Trophoblast cell (in vitro differentiated cells and primary cell): ENCODE measurements around the gene SLC1A3.

Experiments used
- DNase-seq, 2 donors: peaks; one replicate each; pipeline ENCODE4 v3.0.0-alpha.2; 2016
- H2AFZ ChIP-seq: 2 replicates; pipeline ENCODE4 v1.6.1; 2013; ENCODE audit warnings: low read length, moderate library complexity, mild to moderate bottlenecking; ENCODE audit not compliant: insufficient read depth, poor library complexity
- H2AK5ac ChIP-seq: 2 replicates; pipeline ENCODE4 v1.6.1; 2013; ENCODE audit warnings: mild to moderate bottlenecking, low read length
- H2BK120ac ChIP-seq: 2 replicates; pipeline ENCODE4 v1.6.1; 2013; ENCODE audit warnings: low read length, mild to moderate bottlenecking, moderate library complexity; ENCODE audit not compliant: insufficient read depth, poor library complexity
- H2BK12ac ChIP-seq: 2 replicates; pipeline ENCODE4 v1.6.1; 2013; ENCODE audit warnings: mild to moderate bottlenecking, low read length, moderate library complexity
- H2BK5ac ChIP-seq: 2 replicates; pipeline ENCODE4 v1.6.1; 2013; ENCODE audit warnings: low read length, low read depth, moderate library complexity, mild to moderate bottlenecking; ENCODE audit not compliant: poor library complexity
- H3K14ac ChIP-seq: 2 replicates; pipeline ENCODE4 v1.6.1; 2013; ENCODE audit warnings: mild to moderate bottlenecking, low read length
- H3K18ac ChIP-seq: 2 replicates; pipeline ENCODE4 v1.6.1; 2013; ENCODE audit warnings: mild to moderate bottlenecking, low read length
- H3K23ac ChIP-seq: 2 replicates; pipeline ENCODE4 v1.6.1; 2013; ENCODE audit warnings: low read length
- H3K27ac ChIP-seq: 2 replicates; pipeline ENCODE4 v1.5.1; 2013; ENCODE audit warnings: low read depth, mild to moderate bottlenecking, inconsistent platforms, low read length, moderate library complexity
- H3K27me3 ChIP-seq: 2 replicates; pipeline ENCODE4 v1.6.1; 2013; ENCODE audit warnings: inconsistent platforms, mild to moderate bottlenecking, low read length, moderate library complexity; ENCODE audit not compliant: insufficient read depth
- H3K36me3 ChIP-seq, 2 experiments: 1 replicate in 1 of 2; 2 replicates in 1 of 2; pipeline ENCODE4 v1.6.1; 2013; ENCODE audit warnings: low read length in 2 of 2, mild to moderate bottlenecking in 2 of 2, moderate library complexity in 1 of 2; ENCODE audit not compliant: insufficient read depth in 2 of 2, control insufficient read depth in 1 of 2
- H3K4ac ChIP-seq: 2 replicates; pipeline ENCODE4 v1.6.1; 2013; ENCODE audit warnings: low read depth, mild to moderate bottlenecking, low read length, moderate library complexity
- H3K4me1 ChIP-seq, 2 experiments: 1 replicate in 1 of 2; 2 replicates in 1 of 2; pipeline ENCODE4 v1.6.1; 2013; ENCODE audit warnings: low read length in 2 of 2, mild to moderate bottlenecking in 2 of 2, moderate library complexity in 1 of 2; ENCODE audit not compliant: insufficient read depth in 2 of 2, control insufficient read depth in 1 of 2
- H3K4me2 ChIP-seq: 2 replicates; pipeline ENCODE4 v1.6.1; 2013; ENCODE audit warnings: inconsistent platforms, mild to moderate bottlenecking, low read length, moderate library complexity
- H3K4me3 ChIP-seq: 2 replicates; pipeline ENCODE4 v1.5.1; 2013; ENCODE audit warnings: mild to moderate bottlenecking, low read depth, low read length, inconsistent platforms
- H3K79me1 ChIP-seq: one replicate; pipeline ENCODE4 v1.6.1; 2013; ENCODE audit warnings: low read length
- H3K79me2 ChIP-seq: 2 replicates; pipeline ENCODE4 v1.6.1; 2013; ENCODE audit warnings: low read length, mild to moderate bottlenecking; ENCODE audit not compliant: control insufficient read depth, insufficient read depth, poor library complexity
- H3K9ac ChIP-seq: 2 replicates; pipeline ENCODE4 v1.6.1; 2013; ENCODE audit warnings: mild to moderate bottlenecking, low read length
- H3K9me3 ChIP-seq: 2 replicates; pipeline ENCODE4 v1.6.1; 2013; ENCODE audit warnings: low read depth, mild to moderate bottlenecking, control low read depth, inconsistent platforms, low read length; ENCODE audit not compliant: insufficient read depth
- H4K12ac ChIP-seq: 2 replicates; pipeline ENCODE4 v1.6.1; 2013; ENCODE audit warnings: low read depth, mild to moderate bottlenecking, low read length, moderate library complexity
- H4K8ac ChIP-seq: 2 replicates; pipeline ENCODE4 v1.6.1; 2013; ENCODE audit warnings: low read depth, mild to moderate bottlenecking, low read length, moderate library complexity
- H4K91ac ChIP-seq: one replicate; pipeline ENCODE4 v1.6.1; 2013; ENCODE audit warnings: low read depth, mild to moderate bottlenecking, low read length, moderate library complexity
- WGBS: extraction: QIAGEN DNeasy Blood & Tissue Kit; methylation state at CpG from one replicate; pipeline ENCODE4 v1.1.7; 2013; ENCODE audit warnings: missing lambda C conversion rate; ENCODE audit not compliant: insufficient read length, insufficient coverage; ENCODE audit errors: extremely low coverage; 5-methylcytosine and 5-hydroxymethylcytosine counted together

Gene SLC1A3

GRCh38 chr5:36660397-36661049 lies 54.1 kb downstream of the SLC1A3 start:
- Histone ChIP-seq H3K18ac (no peak overlapping the region), H3K79me1 (peaks cover 22% of the 10 kb centered on the region), H3K36me3 (peaks cover 2% of the 10 kb centered on the region in 2 experiments), H3K27me3 (no peaks in the 10 kb centered on the region), H2AFZ (no peak overlapping the region), H3K27ac (peak overlapping the region; percentile 82), H3K79me2 (peaks cover 6% of the 10 kb centered on the region), H2BK5ac (no peak overlapping the region), H4K12ac (no peak overlapping the region), H4K8ac (no peak overlapping the region), H3K9ac (no peak overlapping the region), H3K9me3 (no peaks in the 10 kb centered on the region), H3K4ac (no peak overlapping the region), H3K4me2 (peak overlapping the region; percentile 32), H3K23ac (no peak overlapping the region), H2AK5ac (no peak overlapping the region), H2BK12ac (no peak overlapping the region), H3K4me1 (peaks cover 21 to 29% of the 10 kb centered on the region in 2 experiments), H3K14ac (no peak overlapping the region), H4K91ac (no peak overlapping the region), H3K4me3 (no peak overlapping the region), H2BK120ac (peak overlapping the region; percentile 58)
- WGBS = no CpG with 5 or more reads among the region's 5 CpGs
- peak; percentile 86 to 98 for DNase-seq

- H3K4ac ChIP-seq = peak overlapping the region; percentile 49
- H3K18ac ChIP-seq = peak overlapping the region; percentile 63
- peak overlapping the region; percentile 67 for H4K91ac ChIP-seq
- no peak overlapping the region for H3K4me3 ChIP-seq
- H3K14ac ChIP-seq = peak overlapping the region; percentile 55
- H4K12ac ChIP-seq = no peak overlapping the region
- peak overlapping the region; percentile 71 for H2BK5ac ChIP-seq
- no peak overlapping the region for H3K9ac ChIP-seq
- no peaks in the 10 kb centered on the region for H3K9me3 ChIP-seq
- H2BK120ac ChIP-seq = peak overlapping the region; percentile 80
- DNase-seq = peak; percentile 25 to 63
- no peak overlapping the region for H3K4me2 ChIP-seq
- peaks cover 2% of the 10 kb centered on the region in 2 experiments for H3K36me3 ChIP-seq
- peak overlapping the region; percentile 51 for H4K8ac ChIP-seq
- peak overlapping the region; percentile 75 for H3K27ac ChIP-seq
- no peak overlapping the region for H3K23ac ChIP-seq
- peak overlapping the region; percentile 78 for H2BK12ac ChIP-seq
- H2AK5ac ChIP-seq = peak overlapping the region; percentile 63
- no peak overlapping the region for H2AFZ ChIP-seq
- WGBS = no CpG with 5 or more reads among the region's 8 CpGs
- H3K27me3 ChIP-seq = no peaks in the 10 kb centered on the region
- peaks cover 21 to 32% of the 10 kb centered on the region in 2 experiments for H3K4me1 ChIP-seq
- H3K79me1 ChIP-seq = peaks cover 23% of the 10 kb centered on the region
- H3K79me2 ChIP-seq = peaks cover 6% of the 10 kb centered on the region
Measured at GRCh38 chr5:36661456-36662220, 55.2 kb downstream of the SLC1A3 start.

- H3K4ac ChIP-seq = peak overlapping the region; percentile 9
- peak overlapping the region; percentile 67 for H4K91ac ChIP-seq
- H3K27me3 ChIP-seq = no peaks in the 10 kb centered on the region
- H4K8ac ChIP-seq = peak overlapping the region; percentile 51
- peak overlapping the region; percentile 28 for H3K14ac ChIP-seq
- H3K9ac ChIP-seq = no peak overlapping the region
- H3K4me3 ChIP-seq = no peak overlapping the region
- peaks cover 6% of the 10 kb centered on the region for H3K79me2 ChIP-seq
- H3K4me1 ChIP-seq = peaks cover 21 to 32% of the 10 kb centered on the region in 2 experiments
- peaks cover 2% of the 10 kb centered on the region in 2 experiments for H3K36me3 ChIP-seq
- H3K18ac ChIP-seq = peak overlapping the region; percentile 63
- H2BK5ac ChIP-seq = peak overlapping the region; percentile 71
- H4K12ac ChIP-seq = no peak overlapping the region
- no peak overlapping the region for H3K23ac ChIP-seq
- peak overlapping the region; percentile 75 for H3K27ac ChIP-seq
- peak overlapping the region; percentile 80 for H2BK120ac ChIP-seq
- WGBS = no CpG with 5 or more reads among the region's 22 CpGs
- H2AK5ac ChIP-seq = peak overlapping the region; percentile 63
- H3K9me3 ChIP-seq = no peaks in the 10 kb centered on the region
- peak overlapping the region; percentile 78 for H2BK12ac ChIP-seq
- DNase-seq = no peak
- H3K4me2 ChIP-seq = no peak overlapping the region
- H3K79me1 ChIP-seq = peaks cover 23% of the 10 kb centered on the region
- no peak overlapping the region for H2AFZ ChIP-seq
Measured at GRCh38 chr5:36662291-36662851, 56.0 kb downstream of the SLC1A3 start.

- H3K14ac ChIP-seq = no peak overlapping the region
- H3K9ac ChIP-seq = no peak overlapping the region
- H3K4me3 ChIP-seq = no peak overlapping the region
- no peak overlapping the region for H2AFZ ChIP-seq
- no peak overlapping the region for H4K8ac ChIP-seq
- H3K4me2 ChIP-seq = no peak overlapping the region
- peaks cover 27% of the 10 kb centered on the region for H3K79me1 ChIP-seq
- no peak overlapping the region for H2BK12ac ChIP-seq
- H3K27ac ChIP-seq = no peak overlapping the region
- no peak overlapping the region for H2AK5ac ChIP-seq
- no peak overlapping the region for H4K12ac ChIP-seq
- H4K91ac ChIP-seq = no peak overlapping the region
- H3K36me3 ChIP-seq = peaks cover 2 to 6% of the 10 kb centered on the region in 2 experiments
- WGBS = no CpG with 5 or more reads among the region's 3 CpGs
- H3K4me1 ChIP-seq = peaks cover 23 to 27% of the 10 kb centered on the region in 2 experiments
- H2BK5ac ChIP-seq = no peak overlapping the region
- H3K23ac ChIP-seq = no peak overlapping the region
- H3K18ac ChIP-seq = no peak overlapping the region
- no peak overlapping the region for H3K4ac ChIP-seq
- no peaks in the 10 kb centered on the region for H3K27me3 ChIP-seq
- H2BK120ac ChIP-seq = no peak overlapping the region
- DNase-seq = peak; percentile 18 to 47
- no peaks in the 10 kb centered on the region for H3K9me3 ChIP-seq
- H3K79me2 ChIP-seq = peaks cover 4% of the 10 kb centered on the region
Measured at GRCh38 chr5:36664766-36665165, 58.4 kb downstream of the SLC1A3 start.
